HG02943 (cell line): ENCODE measurements around the gene UBLCP1.

ENCODE experiments used
- ATAC-seq: cut with Tn5 transposase; IDR thresholded peaks from one replicate; pipeline ENCODE4 v1.9.1; 2021; ENCODE audit warnings: mild to moderate bottlenecking, low read depth, moderate library complexity; ENCODE audit not compliant: unreplicated experiment

UBLCP1 gene

DNA sequence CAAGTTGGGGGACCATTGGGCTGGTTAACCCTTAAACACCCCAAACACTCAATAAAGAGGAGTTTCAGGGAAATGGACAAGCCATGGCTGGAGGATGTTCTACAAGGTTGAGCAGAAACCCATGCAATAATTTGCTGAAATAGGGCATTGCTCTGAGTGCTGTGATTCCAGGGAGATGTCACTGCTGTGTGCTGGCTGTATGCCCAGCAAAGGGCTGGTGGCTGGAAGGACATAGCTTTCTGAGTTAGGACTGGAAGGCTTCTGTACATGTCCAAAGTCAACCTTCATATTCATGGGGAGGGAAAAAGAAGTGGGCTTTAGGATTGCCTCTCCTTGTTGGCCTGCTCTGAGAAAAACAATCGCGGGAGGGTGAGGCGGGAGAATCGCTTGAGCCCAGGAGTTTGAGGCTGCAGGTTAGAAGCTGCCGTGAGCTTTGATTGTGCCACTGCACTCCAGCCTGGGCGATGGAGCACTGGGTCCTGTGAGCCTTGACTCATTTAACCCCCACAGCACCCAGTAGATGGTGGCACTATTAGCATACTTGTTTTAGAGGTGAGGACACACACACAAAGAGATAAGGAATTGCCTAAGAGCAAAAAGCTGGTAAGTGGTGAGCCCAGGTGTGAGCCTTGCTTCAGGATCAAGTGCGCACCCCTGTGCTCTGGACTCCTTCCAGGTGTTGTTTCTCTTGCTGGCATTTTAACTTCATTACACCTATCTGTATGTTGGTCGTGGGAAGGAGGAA lies 46.8 kb downstream of the UBLCP1 start:
- ATAC-seq, result no peak

DNA sequence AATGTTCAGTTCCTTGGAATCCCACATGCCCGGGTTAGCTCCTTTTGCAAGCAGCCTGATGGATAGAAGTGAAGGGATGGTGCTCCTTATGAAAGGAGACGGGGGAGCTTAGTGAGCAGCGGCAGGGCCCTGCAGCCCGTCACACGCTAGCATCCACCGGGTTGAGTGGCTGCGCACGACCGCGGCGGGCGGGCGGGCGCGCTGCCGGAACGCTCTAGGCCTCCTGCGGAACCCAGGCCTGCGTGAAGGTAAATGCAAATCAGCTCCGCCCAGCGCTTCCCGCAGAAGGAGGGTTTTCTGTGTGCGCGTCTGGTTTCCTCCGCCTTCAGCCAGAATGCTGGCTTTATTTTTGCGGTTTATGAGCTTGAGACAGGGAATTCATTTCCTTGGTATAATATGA lies 47.4 kb downstream of the UBLCP1 start:
- no peak for ATAC-seq

DNA sequence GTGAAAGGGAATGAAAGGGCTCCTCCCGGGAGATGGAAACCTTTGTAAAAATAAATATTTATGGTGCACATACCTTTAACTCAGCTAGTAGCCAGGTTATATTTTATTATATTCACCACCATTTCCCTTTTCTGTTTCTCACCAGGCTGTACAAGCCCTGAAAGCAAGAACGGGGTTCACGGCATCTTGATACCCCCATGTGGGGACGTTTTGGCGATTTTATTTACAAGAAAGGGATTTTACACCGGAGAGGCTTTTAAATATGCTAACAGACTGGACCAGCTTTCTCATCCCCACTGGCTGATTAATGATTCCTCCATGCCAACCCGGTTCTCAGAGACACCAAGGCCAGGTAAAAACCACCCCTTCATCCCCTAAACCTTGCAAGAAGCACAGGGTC lies 48.0 kb downstream of the UBLCP1 start:
- ATAC-seq, result no peak

DNA sequence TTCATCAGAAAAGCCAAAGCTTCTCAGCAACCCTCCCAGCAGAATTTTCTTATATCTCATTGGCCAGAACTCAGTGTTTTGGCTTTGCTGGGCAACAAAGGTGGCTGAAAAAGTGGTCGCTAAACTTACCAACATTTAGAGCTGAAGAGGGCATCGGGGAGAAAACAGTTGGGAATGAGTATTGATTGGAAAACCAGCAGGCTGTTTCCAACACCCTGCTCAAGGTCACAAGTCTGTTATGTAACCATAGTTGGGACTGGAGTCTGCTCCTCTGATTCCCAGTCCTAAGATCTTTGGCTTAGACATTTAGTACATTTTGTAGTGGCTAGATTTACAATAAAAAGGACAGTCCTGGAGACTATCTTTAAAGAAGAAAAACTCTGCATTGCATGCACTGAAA lies 50.1 kb downstream of the UBLCP1 start:
- no peak for ATAC-seq

DNA sequence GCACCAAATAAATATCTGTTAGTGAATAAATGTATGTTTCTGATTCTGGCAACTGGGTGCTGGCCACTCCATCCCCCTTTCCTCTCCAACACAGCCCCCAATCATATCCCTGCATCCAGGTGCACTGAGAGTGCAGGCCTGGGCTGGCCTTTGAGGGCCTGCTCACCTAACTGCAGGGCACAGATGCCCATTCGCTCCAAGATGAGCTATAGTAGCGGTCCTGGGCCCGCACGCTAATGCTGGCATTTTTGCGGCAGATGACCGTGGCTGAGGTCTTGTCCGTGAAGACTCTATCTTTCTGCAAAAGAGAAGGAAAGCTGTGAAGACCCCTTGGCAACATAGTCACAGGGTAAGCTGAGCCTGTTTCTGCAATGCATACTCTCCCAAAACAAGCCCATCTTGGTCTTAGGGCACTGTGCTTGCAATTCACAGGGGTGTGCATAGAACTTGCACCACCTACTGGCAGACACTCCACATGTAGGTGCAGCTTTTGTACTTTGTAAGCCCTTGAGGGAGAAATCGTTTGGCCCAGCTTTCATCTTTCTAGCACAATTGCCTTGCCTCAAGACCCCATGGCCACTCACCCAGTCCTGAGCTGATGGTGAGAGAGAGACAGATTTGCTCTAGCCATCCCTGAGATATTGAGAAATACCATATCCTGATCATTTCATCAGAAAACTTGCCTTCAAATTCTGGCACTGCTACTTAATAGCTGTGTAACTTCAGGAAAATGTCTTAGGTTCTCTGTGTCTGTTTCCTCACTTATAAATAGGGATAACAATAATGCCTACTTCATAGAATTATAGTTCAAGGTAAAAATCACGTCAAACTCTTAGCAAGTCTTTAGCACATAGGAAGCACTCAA lies 53.7 kb downstream of the UBLCP1 start:
- ATAC-seq, result no peak

DNA sequence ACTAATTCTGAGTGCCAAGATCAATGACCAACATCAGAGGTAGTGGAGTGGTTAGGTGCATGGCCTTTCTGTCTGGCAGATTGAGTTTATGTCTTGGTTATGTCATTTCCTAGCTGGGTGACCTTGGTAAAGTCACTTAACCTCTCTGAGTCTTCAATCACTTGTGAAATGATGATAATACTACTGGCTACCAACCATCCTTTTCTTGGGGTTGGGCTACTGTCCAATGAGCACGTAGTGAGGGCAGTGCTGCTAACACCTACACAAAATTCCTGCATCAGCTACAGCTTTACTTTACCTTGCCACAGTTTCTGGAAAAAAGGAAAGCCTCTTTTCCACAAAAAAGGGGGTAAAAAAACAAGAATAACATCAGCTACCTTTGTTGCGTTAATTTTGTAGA lies 54.8 kb downstream of the UBLCP1 start:
- no peak for ATAC-seq

DNA sequence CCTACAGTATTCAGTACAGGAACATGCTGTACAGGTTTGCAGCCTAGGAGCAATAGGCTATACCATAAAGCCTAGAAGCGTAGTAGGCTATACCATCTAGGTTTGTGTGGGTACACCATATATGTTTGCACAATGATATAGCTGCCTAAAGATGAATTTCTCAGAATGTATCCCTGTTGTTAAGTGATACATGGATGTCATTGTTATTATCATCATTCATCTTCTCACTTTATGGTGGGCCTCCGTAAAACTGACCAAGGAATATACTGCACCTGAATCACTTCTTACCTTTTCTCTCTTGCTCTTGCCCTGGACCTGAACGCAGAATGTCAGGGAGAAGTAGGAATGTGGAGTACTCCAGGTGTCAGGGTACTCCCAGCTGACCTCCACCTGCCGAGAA lies 55.4 kb downstream of the UBLCP1 start:
- no peak for ATAC-seq

DNA sequence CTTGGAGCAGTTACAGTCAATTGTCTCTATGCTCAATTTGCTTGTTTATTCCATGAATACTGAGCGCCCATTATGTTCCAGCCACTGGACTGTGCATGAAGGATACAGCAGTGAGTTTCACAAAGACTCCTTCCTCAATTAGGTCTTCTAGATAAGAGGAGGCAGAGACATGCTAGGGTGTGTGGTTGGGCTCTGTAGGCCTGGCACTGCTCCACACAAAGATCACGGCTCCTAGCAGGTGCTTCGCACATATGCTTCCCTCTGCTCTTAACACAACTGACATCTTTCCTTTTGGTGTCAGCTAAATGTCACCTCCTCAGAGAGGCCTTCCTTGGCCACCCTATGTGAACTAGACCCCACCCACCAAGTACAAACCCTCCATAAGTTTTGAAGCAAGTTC lies 56.3 kb downstream of the UBLCP1 start:
- ATAC-seq, result no peak

DNA sequence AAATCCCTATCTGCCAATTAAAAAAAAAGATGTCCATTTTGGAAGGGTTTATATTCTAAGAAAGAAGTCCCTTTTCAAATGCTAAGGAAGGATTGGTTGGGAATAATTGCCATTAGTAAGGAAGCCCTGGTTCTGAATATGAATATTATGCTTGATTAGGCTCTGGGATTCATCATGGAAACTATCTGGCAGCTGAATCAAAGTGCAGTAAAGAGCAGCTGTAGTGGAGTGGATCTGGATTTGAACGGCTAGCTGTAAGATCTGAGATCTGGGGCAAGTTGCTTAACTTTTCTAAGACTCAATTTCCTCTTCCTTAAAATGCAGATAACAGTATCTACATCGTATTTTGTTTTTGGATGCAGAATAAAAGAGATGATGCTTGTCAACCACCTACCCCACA lies 56.7 kb downstream of the UBLCP1 start:
- no peak for ATAC-seq

DNA sequence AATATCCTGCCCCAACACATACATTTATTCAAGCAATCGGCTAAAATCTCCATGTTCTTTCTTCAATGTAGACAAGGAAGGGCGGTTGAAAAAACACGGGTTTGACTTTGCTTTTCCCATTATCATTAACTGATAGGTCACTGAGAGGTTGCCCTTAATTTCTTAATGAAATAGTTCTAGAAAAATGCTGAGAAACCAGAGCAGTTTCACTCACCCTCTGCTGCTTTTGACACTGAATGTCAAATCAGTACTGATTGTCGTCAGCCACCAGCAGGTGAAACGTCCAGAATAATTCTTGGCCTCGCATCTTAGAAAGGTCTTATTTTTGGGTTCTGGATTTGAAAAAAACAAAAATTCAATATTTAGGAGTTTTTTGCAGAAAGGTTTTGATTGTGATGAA lies 59.1 kb downstream of the UBLCP1 start:
- no peak for ATAC-seq

DNA sequence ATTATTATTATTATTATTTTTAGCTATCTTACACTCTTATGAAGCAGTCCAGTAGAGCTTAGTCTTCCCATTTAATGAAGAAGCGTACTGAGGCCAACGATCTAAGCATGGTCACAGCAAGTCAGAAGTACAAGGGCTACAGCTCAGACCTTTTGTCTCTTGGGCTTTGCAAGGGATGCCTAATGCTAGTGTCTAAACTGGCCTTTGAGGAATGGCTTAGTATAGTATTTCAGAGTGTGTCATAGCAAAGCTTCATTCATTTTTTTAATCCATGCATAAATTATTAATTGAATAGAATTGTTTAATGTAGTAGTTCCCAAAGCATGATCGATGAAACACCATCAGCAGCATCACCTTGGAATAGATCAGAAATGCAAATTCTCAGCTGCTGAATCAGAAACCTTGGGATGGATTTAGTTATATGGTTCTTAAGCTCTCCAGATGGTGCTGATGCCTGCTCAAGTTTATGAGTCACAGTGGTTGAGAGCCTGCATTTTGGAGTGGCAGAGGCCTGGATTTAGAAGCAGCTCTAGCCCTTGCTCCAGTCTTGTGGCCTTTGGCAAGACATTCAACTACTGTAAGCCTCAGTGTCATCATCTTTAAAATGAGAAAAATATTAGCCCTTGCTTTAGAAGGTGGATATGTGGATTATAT lies 61.1 kb downstream of the UBLCP1 start:
- no peak for ATAC-seq

DNA sequence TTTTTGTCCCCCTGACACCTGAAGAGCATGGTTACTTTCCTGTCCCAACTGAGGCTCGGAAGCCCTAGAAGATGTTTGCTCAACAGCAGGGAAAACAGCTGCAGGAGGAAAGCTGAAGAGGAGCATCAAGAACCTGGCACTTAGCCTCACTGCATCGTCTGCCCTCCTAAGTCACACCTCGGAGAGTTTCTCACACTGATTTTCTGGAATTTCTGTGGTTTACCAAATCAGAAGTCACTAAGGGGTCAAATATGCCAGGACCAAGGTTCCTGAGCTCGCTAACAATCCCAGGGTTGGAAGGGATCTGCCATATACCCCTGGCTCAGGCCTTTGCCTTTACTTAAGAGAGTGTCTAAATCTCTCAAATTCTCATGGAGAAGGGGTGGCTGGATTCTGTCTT lies 61.9 kb downstream of the UBLCP1 start:
- no peak for ATAC-seq

DNA sequence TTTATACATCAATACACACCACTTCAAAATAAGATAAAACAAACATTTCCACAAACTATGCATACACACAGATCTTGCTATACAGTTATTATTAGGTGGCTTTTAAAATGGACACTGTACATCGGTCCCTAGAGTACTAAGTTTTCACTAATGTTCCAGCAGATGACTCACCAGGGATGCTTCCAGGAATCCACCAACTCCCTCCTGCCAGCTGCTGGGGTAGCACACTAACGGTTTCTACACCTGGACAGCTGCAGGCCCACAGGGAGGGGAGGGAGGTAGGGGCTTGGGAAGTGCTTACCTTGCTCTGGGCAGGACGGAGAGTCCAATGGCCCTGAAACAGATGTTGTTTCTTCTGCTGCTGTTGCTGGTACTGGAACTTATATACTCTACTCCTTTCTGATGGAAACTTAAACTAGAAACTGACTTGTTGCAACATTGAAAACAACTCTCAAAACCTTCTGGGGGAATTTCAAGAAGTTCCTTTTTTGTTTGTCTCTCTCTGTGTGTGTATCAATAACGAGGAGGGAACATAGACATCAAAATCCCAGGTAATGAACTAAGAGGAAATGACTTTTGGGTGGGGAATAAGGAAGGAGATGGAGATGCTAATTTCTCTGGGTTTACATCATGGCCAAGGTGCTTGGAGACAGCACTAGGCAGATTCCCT lies 67.2 kb downstream of the UBLCP1 start, which contains the start of gene IL12B:
IL12B (minus strand) TSS at position 357 of the 670 bp plus-strand sequence. CDS start 3,705 bp downstream, outside the sequence.
- ATAC-seq, result no peak

DNA sequence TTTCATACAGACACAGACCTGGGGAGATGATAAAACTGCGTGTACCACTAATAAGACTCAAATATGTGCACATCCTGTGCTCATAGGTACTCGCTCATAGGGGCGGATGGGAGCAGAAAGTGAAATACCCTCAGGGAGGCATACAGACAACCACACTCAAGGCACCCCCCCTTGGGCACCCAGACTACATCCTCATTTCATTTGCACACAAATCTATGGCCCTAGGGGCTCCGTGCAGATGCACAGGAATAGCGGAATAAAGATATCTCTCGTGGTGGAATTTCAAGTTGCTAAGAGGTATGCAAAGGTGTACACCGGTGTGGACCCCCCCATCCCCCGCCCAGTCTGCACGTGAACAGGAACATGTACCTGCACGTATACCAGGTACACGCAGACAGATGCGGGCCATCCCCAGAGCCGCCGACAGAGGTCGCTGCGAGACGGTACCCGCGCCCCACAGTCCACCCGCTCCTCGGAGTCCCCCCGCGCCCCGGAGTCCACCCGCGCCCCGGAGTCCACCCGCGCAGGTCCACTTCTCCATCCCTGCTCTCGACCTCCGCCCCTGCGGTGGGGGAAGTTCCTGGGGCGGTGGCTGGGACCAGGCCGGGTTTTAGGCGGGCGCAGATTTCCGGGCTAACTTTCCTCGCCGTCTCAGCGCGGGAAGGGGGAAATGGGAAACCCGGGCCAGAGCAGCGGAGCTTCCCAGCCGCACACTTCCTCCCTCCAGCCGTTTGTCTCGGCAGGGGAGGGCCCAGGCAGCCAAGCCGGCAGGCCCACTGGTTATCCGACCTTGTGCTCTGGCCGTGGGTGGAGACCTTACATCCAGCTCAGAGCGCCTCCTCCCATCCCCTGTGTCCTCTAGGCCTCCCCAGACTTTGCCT lies 68.2 kb downstream of the UBLCP1 start:
- peak; percentile 61 for ATAC-seq

DNA sequence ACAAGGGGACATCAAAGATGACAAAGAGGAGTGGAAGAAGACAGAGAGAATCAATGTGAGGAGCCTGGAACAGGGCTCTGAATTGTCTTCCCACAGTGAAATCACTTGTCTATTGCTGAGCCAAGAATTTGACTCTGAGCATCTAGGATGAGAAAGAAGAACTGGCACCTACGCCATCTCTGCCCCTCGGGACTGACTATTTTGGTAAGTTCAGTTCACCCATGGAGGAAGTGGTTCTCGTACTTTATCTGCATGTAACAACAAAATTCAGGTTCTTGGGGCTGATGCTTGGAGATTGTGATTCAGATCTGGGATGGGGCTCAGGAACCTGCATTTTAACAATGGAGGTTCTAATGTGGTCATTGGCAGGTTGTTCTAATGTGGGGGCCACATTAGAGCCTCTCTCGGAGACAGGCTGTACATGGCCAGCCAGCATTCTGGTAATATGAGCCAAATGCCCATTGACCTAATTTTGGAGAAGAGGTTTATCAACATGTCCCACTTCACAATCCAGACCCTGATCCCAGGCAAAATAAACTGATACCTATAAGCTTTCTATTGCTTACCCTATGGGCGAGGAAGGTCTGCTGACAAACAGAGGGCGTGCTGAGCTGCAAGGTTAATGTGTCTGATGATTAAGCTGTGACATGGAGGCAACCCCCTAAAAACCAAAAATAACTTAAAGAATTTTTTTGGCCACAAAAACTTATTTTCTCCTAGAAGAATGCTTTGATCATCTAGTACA lies 69.9 kb downstream of the UBLCP1 start:
- ATAC-seq, result no peak

DNA sequence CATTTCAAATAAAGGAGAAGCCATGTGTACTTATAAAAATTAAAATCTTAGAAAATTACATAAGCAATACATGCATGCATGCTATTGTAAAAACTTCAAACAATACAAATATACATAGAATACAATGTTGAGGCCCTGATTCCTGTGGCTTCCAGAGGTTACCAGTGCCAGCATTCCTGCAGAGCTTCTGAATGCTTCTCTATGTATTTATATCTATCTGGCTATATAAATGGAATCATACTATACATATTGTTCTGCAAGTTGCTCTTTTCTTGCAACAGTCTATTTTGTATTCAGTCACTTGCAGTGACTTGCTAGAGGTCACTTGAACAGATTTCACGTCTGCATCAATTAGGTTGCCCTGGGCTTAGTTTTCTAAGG lies 70.4 kb downstream of the UBLCP1 start:
- no peak for ATAC-seq
